Activated CD4-positive, alpha-beta T cell treated with anti-CD3 and anti-CD28 coated beads, Interleukin-2, amount 10 ng/mL, durations not matched to agents 7 days and 5 days (primary cell): ENCODE data around the gene INSRR. TPM values are rescaled to one million over a fixed set of nuclear protein-coding genes. Genes with fewer than 3 reads are reported as not detected.

Experiments used
- CTCF ChIA-PET: fragments of 350-600 bp; sonication (Branson Sonifier 250); formaldehyde crosslinking; loops from one replicate; lab custom pipeline; 2021; ENCODE audit warnings: antibody characterized with exemption; lab: Charles Lee
- POLR2A ChIA-PET: fragments of 350-600 bp; sonication (Branson Sonifier 250); formaldehyde crosslinking; loops from one replicate; lab custom pipeline; 2021; ENCODE audit warnings: antibody characterized with exemption; lab: Charles Lee
- DNase-seq: peaks from one replicate; pipeline ENCODE4 v3.0.0-alpha.2; 2020
- H3K27ac Mint-ChIP-seq: one replicate; pipeline ENCODE4 v1.8.0; 2021; ENCODE audit warnings: mild to moderate bottlenecking, moderate library complexity, mixed read lengths
- H3K27me3 Mint-ChIP-seq: one replicate; pipeline ENCODE4 v1.8.0; 2021; ENCODE audit warnings: mixed read lengths
- H3K36me3 Mint-ChIP-seq: one replicate; pipeline ENCODE4 v1.8.0; 2021; ENCODE audit warnings: low read depth, mixed read lengths
- H3K4me1 Mint-ChIP-seq: one replicate; pipeline ENCODE4 v1.8.0; 2021; ENCODE audit warnings: mixed read lengths
- H3K4me3 Mint-ChIP-seq: one replicate; pipeline ENCODE4 v1.8.0; 2021; ENCODE audit warnings: mild to moderate bottlenecking, moderate library complexity, mixed read lengths
- H3K9me3 Mint-ChIP-seq: one replicate; pipeline ENCODE4 v1.8.0; 2021; ENCODE audit warnings: mixed read lengths
- total RNA-seq, 2 experiments: library from RNA; stranded (reverse); gene quantifications; one replicate each; pipeline ENCODE4 v1.2.3, GENCODE V29; 2021

Gene INSRR
- total RNA-seq, 2 experiments from 2014 or later: 0.05 TPM; not detected in 1

DNA sequence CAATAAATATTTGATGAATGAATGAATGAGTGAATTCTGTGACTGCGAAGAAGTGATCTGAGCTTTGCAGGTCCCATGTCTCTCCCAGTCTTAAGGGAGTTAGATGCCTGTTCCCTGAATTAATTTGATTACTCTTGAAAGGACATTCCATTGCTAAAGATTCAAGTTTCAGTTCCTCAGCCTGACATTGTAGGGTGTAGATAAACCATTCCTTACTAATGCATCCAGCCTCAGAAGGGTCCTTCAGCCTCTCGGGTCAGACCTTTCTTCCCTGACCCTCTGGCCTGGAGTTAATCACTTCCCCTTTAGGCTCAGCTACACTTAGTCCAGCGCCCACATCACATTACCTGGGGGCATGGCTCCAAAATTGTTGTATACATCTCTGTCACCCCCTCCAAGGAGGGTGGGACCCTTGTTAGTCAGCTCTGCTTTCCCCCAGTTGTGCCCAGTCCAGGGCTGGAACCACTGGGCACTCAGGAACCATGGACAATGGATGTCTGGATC, 2.6 kb downstream of the INSRR start:
- POLR2A ChIA-PET: no interaction called here
- peaks cover 42% of the 10 kb centered on the region for H3K27me3 Mint-ChIP-seq

GRCh38 chr1:156854634-156855033, 4.3 kb downstream of the INSRR start:
- Mint-ChIP-seq H3K27me3 (peaks cover 35% of the 10 kb centered on the region), H3K4me1 (peaks cover 9% of the 10 kb centered on the region), H3K9me3 (no peaks in the 10 kb centered on the region), H3K36me3 (no peaks in the 10 kb centered on the region), H3K27ac (no peak overlapping the region), H3K4me3 (no peak overlapping the region)
- POLR2A ChIA-PET: no interaction called here
- CTCF ChIA-PET: interaction anchor here (1.2 to 13.0 kb wide), 6 partner anchors 7 to 127 kb away, joined by 3 to 247 read pairs (median 40); partner anchors contain the start of genes ISG20L2 and METTL25B
- no peak for DNase-seq

More for the DNA sequence above, 2.6 kb downstream of the INSRR start:
- CTCF ChIA-PET: interaction anchor here (0.6 to 13.0 kb wide), 5 partner anchors 19 to 327 kb away, joined by 3 to 247 read pairs (median 76); partner anchors contain the start of genes ISG20L2 and METTL25B
- Mint-ChIP-seq H3K27ac (no peak overlapping the region), H3K36me3 (no peaks in the 10 kb centered on the region), H3K4me3 (no peak overlapping the region), H3K4me1 (peaks cover 16% of the 10 kb centered on the region), H3K9me3 (no peaks in the 10 kb centered on the region)
- DNase-seq: no peak

DNA sequence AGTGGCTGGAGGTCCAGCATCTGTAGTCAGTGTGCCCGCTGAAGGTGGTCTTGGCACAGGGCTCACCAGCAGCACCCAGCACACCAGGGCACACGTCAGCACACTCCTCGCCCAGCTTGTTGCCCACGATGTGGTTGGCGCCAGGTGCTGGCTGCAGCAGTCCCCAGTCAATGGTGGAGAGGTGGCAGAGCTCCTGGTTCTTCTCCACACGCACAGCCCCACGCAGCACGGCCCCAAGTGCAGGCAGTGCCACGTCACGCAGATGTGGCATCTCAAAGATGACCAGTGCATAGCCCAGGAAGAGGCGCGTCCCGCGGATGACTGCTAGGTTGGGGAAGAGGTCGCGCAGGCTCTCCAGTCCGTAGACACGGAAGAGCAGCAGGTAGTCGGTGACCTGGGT, 5.2 kb downstream of the INSRR start:
- Mint-ChIP-seq H3K36me3 (no peaks in the 10 kb centered on the region), H3K9me3 (no peaks in the 10 kb centered on the region)
- CTCF ChIA-PET: interaction anchor here (0.5 to 13.0 kb wide), 3 partner anchors 17 to 164 kb away, joined by 3 to 158 read pairs (median 4); no protein-coding TSS in a partner anchor

DNA sequence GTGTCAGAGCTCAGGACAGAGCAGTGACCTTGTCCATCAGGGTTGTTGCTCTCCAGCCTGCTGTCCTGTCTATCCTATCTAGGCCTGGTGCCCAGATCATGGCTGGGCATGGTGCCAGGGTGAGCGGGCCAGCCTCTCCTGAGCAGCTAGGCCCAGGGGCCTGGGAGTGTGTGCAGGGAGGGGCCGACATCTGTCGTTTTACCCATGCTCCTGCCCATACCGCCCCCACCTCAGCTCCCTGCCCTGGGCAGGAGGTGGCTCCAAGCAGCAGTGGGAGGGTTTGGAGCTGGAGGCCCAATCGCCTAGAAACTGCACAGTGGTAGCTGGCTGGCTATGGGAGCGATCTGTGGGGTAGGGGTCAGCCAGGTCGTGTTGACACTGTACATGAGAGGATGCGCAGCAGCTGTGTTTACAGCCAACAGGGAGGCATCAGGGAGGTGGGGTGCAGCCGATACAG, 6.5 kb downstream of the INSRR start:
- DNase-seq: no peak
- H3K27me3 Mint-ChIP-seq: peaks cover 28% of the 10 kb centered on the region
- peaks cover 20% of the 10 kb centered on the region for H3K4me1 Mint-ChIP-seq
- no peak overlapping the region for H3K27ac Mint-ChIP-seq
- ChIA-PET POLR2A (interaction anchor here (0.6 kb wide), 1 partner anchor 129 kb away, joined by 3 read pairs; no protein-coding TSS in a partner anchor), CTCF (interaction anchor here (1.0 to 13.0 kb wide), 3 partner anchors 9 to 38 kb away, joined by 3 to 158 read pairs (median 69); partner anchors contain the start of genes INSRR and NTRK1)
- H3K9me3 Mint-ChIP-seq: no peaks in the 10 kb centered on the region
- H3K4me3 Mint-ChIP-seq: no peak overlapping the region
- no peaks in the 10 kb centered on the region for H3K36me3 Mint-ChIP-seq

More for the DNA sequence above, 5.2 kb downstream of the INSRR start:
- H3K27me3 Mint-ChIP-seq: peaks cover 34% of the 10 kb centered on the region
- POLR2A ChIA-PET: no interaction called here
- no peak overlapping the region for H3K27ac Mint-ChIP-seq
- no peak for DNase-seq
- H3K4me1 Mint-ChIP-seq: peaks cover 10% of the 10 kb centered on the region
- H3K4me3 Mint-ChIP-seq: no peak overlapping the region

DNA sequence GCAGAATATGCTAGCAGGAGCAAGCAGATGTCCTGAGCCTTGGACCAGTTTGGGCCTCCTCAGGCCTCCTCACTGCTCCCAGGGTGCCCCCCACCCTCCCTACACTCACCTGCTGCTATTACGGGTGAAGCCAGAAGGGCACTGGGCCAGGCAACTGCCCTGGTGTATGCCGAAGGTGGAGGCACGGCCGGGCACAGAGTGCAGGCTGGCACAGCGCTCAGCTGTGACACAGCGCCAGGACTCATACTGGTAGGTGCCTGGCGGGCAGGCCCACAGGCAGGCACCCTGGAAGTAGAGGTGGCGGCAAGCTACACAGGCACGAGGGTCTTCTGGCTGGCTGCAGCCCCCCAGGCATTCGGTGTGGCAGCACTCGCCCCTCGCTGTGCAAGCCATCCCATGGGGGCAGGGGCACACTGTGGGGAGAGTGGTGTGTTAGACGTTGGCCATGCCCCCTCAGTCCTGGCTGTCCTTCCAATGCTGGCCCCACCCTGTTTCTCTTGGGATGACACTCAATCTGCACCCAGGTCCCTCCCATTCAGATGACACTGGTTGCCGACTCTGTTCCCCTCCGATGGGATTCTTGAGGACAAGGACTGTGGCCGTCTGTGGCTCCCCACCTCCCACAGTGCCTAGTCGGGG, 7.0 kb downstream of the INSRR start:
- peaks cover 29% of the 10 kb centered on the region for H3K27me3 Mint-ChIP-seq
- H3K4me3 Mint-ChIP-seq: no peak overlapping the region
- H3K27ac Mint-ChIP-seq: no peak overlapping the region
- peaks cover 20% of the 10 kb centered on the region for H3K4me1 Mint-ChIP-seq
- no peaks in the 10 kb centered on the region for H3K9me3 Mint-ChIP-seq
- POLR2A ChIA-PET: no interaction called here
- H3K36me3 Mint-ChIP-seq: no peaks in the 10 kb centered on the region
- CTCF ChIA-PET: interaction anchor here (1.0 to 13.0 kb wide), 3 partner anchors 9 to 38 kb away, joined by 3 to 158 read pairs (median 69); partner anchors contain the start of genes INSRR and NTRK1
- no peak for DNase-seq

- H3K27me3 Mint-ChIP-seq: peaks cover 44% of the 10 kb centered on the region
- no peak for DNase-seq
- peaks cover 2% of the 10 kb centered on the region for H3K36me3 Mint-ChIP-seq
- POLR2A ChIA-PET: interaction anchor here (0.9 to 1.1 kb wide), 2 partner anchors 33 to 350 kb away, joined by 4 read pairs; partner anchors contain the start of gene SH2D2A
- H3K9me3 Mint-ChIP-seq: no peaks in the 10 kb centered on the region
- peak overlapping the region; percentile 78 for H3K27ac Mint-ChIP-seq
- H3K4me1 Mint-ChIP-seq: peaks cover 27% of the 10 kb centered on the region
- peak overlapping the region; percentile 38 for H3K4me3 Mint-ChIP-seq
- CTCF ChIA-PET: interaction anchor here (0.6 to 7.6 kb wide), 10 partner anchors 9 to 259 kb away, joined by 3 to 69 read pairs (median 8); partner anchors contain the start of genes INSRR, MRPL24 and NTRK1
These were observed 9.8 kb downstream of the INSRR start for GRCh38 chr1:156849151-156849496.

DNA sequence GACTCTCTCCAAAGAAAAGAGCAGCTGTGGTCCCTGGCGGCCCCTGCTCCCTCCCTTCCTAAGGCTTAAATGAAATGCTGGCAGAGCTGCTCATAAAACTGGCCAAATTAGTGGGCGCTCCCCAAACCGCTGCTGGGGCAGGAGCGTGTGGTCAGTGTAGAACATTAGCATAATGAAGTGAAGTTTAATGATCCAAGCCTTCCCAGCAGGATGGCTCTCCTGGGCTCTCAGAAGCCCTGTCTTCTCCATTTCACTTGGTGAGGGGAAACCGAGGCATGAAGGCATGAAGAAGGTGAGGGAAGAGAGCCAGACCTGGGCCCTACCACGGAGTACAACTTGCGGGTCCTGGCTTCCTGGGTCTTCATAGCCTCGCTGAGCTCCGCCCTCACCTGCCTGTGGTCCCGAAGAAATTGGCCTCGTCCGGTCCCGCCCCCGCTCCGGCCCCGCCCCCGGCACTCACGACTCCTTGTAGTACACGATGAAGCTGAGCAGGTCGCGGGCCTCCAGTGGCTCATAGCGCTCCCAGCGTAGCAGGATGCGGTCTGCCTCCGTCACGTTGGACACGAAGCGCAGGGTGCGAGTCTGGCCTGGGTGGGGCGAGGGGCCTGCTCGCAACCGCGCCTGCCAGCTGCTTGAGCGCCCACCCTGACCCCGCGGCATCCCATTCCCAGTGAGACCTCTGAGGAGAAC, 10.3 kb downstream of the INSRR start:
- POLR2A ChIA-PET: interaction anchor here (0.9 to 1.1 kb wide), 2 partner anchors 33 to 350 kb away, joined by 4 read pairs; partner anchors contain the start of gene SH2D2A
- Mint-ChIP-seq H3K27ac (peak overlapping the region; percentile 78), H3K9me3 (no peaks in the 10 kb centered on the region)

GRCh38 chr1:156847591-156848460, 11.1 kb downstream of the INSRR start:
- H3K9me3 Mint-ChIP-seq: no peaks in the 10 kb centered on the region
- H3K27me3 Mint-ChIP-seq: peaks cover 53% of the 10 kb centered on the region

More for the DNA sequence above, 10.3 kb downstream of the INSRR start:
- Mint-ChIP-seq H3K36me3 (peaks cover 2% of the 10 kb centered on the region), H3K4me3 (peak overlapping the region; percentile 38), H3K4me1 (peaks cover 30% of the 10 kb centered on the region), H3K27me3 (peaks cover 48% of the 10 kb centered on the region)
- DNase-seq: peak; percentile 80
- CTCF ChIA-PET: interaction anchor here (1.0 to 7.6 kb wide), 9 partner anchors 9 to 122 kb away, joined by 3 to 69 read pairs (median 9); partner anchors contain the start of genes INSRR, MRPL24 and NTRK1

DNA sequence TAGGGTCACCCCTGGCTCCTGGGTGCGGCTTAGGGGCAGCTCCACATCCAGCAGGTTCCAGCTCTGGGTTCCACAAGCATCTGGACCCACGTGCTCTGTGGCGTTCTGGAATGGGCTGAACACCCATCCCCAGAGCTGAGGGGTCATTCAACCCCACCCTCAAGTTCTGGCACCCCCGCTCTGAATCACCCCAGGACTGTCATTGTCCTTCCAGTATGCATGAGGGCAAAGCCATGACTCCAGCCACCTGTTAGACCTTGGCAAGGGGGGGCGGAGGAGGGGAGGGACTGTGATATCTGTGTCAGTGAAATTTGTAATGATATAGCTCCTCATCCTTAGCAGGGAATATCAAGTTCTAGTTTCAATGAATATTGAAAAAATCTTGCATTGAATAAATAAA, 12.3 kb downstream of the INSRR start:
- ChIA-PET POLR2A (interaction anchor here (0.6 kb wide), 1 partner anchor 210 kb away, joined by 4 read pairs; no protein-coding TSS in a partner anchor), CTCF (interaction anchor here (0.9 to 7.6 kb wide), 8 partner anchors 8 to 157 kb away, joined by 3 to 69 read pairs (median 4); partner anchors contain the start of genes INSRR, NTRK1 and SH2D2A)
- Mint-ChIP-seq H3K4me3 (no peak overlapping the region), H3K27ac (no peak overlapping the region), H3K9me3 (no peaks in the 10 kb centered on the region), H3K27me3 (peaks cover 64% of the 10 kb centered on the region), H3K4me1 (peaks cover 30% of the 10 kb centered on the region), H3K36me3 (peaks cover 2% of the 10 kb centered on the region)
- no peak for DNase-seq

More at GRCh38 chr1:156847591-156848460, 11.1 kb downstream of the INSRR start:
- DNase-seq: no peak
- peak overlapping the region; percentile 20 for H3K4me3 Mint-ChIP-seq
- ChIA-PET POLR2A (interaction anchor here (0.6 to 1.1 kb wide), 3 partner anchors 10 to 349 kb away, joined by 4 read pairs; partner anchors contain the start of gene SH2D2A), CTCF (interaction anchor here (0.9 to 7.6 kb wide), 10 partner anchors 7 to 121 kb away, joined by 3 to 69 read pairs (median 8); partner anchors contain the start of genes INSRR, NTRK1 and SH2D2A)
- H3K4me1 Mint-ChIP-seq: peaks cover 30% of the 10 kb centered on the region
- H3K36me3 Mint-ChIP-seq: peaks cover 2% of the 10 kb centered on the region
- no peak overlapping the region for H3K27ac Mint-ChIP-seq

DNA sequence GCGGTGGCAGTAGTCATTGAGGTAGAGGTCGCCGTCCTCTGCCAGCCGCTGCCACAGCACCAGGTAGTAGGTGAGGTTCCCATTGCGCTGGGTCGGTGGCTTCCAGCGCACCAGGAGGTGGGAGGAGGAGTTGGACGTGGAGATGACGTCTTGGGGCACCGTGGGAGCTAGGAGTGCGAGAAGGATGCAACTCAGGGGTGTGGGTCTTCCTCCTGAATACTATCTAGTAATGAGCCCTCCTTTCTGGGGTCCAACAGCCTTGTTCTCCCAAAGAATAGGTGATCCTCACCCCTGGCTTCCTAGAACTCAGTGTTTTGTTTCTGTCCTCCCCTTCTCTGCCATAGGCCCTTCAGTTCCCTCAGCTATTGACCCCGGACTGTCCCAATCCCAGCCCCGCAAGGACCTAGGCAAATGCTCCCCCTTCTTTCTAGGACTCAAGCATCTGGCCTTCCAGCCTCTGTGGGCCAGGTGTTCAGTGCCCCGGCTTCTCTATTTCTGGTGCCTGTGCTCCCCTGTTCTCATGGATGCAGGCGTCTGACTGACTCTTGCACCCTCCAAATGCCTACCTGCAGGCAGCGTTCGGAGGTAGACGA, 12.9 kb downstream of the INSRR start:
- Mint-ChIP-seq H3K4me1 (peaks cover 30% of the 10 kb centered on the region), H3K27ac (no peak overlapping the region), H3K4me3 (no peak overlapping the region), H3K36me3 (peaks cover 2% of the 10 kb centered on the region), H3K9me3 (no peaks in the 10 kb centered on the region), H3K27me3 (peaks cover 64% of the 10 kb centered on the region)
- CTCF ChIA-PET: interaction anchor here (1.1 to 7.6 kb wide), 6 partner anchors 15 to 157 kb away, joined by 3 to 69 read pairs (median 4); partner anchors contain the start of genes INSRR, NTRK1 and SH2D2A
- POLR2A ChIA-PET: interaction anchor here (0.6 kb wide), 1 partner anchor 209 kb away, joined by 4 read pairs; no protein-coding TSS in a partner anchor
- no peak for DNase-seq
